SH-SY5Y (cell line): ENCODE results near the gene OR10A2.

Experiments
- GATA2 ChIP-seq: IDR thresholded peaks from 2 replicates; pipeline ENCODE4 v1.6.1; 2011; ENCODE audit warnings: mild to moderate bottlenecking, low read depth, low read length
- GATA3 ChIP-seq: IDR thresholded peaks from 2 replicates; pipeline ENCODE4 v1.6.1; 2011; ENCODE audit warnings: low read depth, mild to moderate bottlenecking, low read length, moderate library complexity

- no peak for TF ChIP-seq GATA3
- no peak for TF ChIP-seq GATA2
Measured at GRCh38 chr11:6818967-6819366, 43.9 kb upstream of the OR10A2 start.
